Astrocyte of the cerebellum (primary cell): ENCODE results near the gene ELOVL5.
A peak's percentile ranks its signal among the peaks of the same experiment; 100 is the strongest.

Source experiments
- DNase-seq: peaks from one replicate; pipeline ENCODE4 v3.0.0-alpha.2; 2011; ENCODE audit warnings: low read depth
- H3K4me3 ChIP-seq: 2 replicates; pipeline ENCODE4 v1.5.1; 2011; ENCODE audit warnings: mild to moderate bottlenecking, low read depth, low read length, moderate library complexity
- CTCF ChIP-seq: IDR thresholded peaks from 2 replicates; pipeline ENCODE4 v1.5.1; 2012; ENCODE audit warnings: low read length, low read depth, moderate library complexity, mild to moderate bottlenecking; ENCODE audit errors: missing control alignments
- in situ Hi-C: cut with HindIII; loops from 2 replicates; pipeline ENCODE4 v1.10.0; 2017; ENCODE audit warnings: low sequenced_read_pairs

Gene ELOVL5

GRCh38 chr6:53360093-53360912 lies 11.6 kb upstream of the ELOVL5 start:
- DNase-seq, result no peak
- peak overlapping the region; percentile 39 for H3K4me3 ChIP-seq
- in situ Hi-C loops, result no loop called here
- TF ChIP-seq CTCF, result no peak

- no peak for TF ChIP-seq CTCF
- DNase-seq, result no peak
- H3K4me3 ChIP-seq, result peak overlapping the region; percentile 39
- in situ Hi-C loops, result no loop called here
These were observed 11.0 kb upstream of the ELOVL5 start for GRCh38 chr6:53359843-53360092.

GRCh38 chr6:53359095-53359842 lies 10.5 kb upstream of the ELOVL5 start:
- DNase-seq, result peak; percentile 88
- peak overlapping the region; percentile 39 for H3K4me3 ChIP-seq
- TF ChIP-seq CTCF, result no peak
- in situ Hi-C loops, result no loop called here

- peak overlapping the region; percentile 39 for H3K4me3 ChIP-seq
- no peak for DNase-seq
- no peak for TF ChIP-seq CTCF
- in situ Hi-C loops, result no loop called here
These were observed 9.8 kb upstream of the ELOVL5 start for GRCh38 chr6:53358440-53359094.

- in situ Hi-C loops, result no loop called here
- H3K4me3 ChIP-seq, result no peak overlapping the region
- no peak for DNase-seq
- no peak for TF ChIP-seq CTCF
These were observed 9.0 kb upstream of the ELOVL5 start for GRCh38 chr6:53357576-53358360.

GRCh38 chr6:53353624-53354023 lies 4.9 kb upstream of the ELOVL5 start:
- no peak for DNase-seq
- H3K4me3 ChIP-seq, result no peak overlapping the region
- TF ChIP-seq CTCF, result no peak
- in situ Hi-C loops, result no loop called here
